Erythroblast (primary cell): ENCODE data around the gene STMP1.

Experiments used
- GATA1 ChIP-seq: IDR thresholded peaks from 2 replicates; pipeline ENCODE4 v1.6.1; 2011; ENCODE audit warnings: low read depth, mild to moderate bottlenecking, control low read depth, low read length, moderate library complexity
- POLR2A ChIP-seq: IDR thresholded peaks from 2 replicates; pipeline ENCODE4 v1.6.1; 2011; ENCODE audit warnings: mild to moderate bottlenecking, low read length

DNA sequence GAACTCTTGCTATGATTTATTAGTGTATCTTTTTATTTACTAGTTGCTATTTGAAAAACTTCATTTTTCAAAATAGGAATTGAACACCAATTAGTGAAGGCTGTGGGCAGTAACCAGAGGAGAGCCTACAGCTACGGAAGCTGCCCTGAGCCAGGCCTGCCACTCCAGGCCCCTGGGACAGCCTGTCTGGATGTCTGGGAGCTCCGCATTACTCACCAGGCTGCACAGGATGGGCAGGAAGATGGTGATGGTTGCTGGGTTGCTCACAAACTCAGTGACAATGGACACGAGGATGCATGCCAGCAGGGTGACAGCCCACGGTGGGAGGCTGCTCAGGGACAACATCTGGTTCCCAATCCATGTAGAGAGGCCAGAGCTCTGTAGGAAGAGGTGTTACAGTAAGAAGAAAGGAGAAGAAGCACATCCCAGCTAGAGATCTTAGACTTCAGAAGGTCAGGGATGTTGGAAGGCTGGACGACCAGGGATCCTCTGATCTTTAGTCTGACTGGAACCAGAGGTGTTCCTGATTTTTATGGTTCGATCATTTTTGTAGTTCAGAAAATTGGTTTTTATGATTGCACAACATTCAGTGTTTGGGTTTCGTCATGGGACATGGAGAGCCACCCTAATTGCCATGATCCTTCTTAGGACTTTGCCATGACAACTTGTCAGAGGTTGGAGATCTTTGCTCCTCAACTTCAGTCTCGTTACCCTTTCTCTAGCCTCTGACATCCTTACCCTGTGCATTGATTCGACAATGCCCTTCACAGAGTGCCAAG lies 23.2 kb downstream of the STMP1 start:
- TF ChIP-seq POLR2A: no peak
- no peak for TF ChIP-seq GATA1
